ENCODE measurements around the gene FBXL20. TPM values are rescaled to one million over a fixed set of nuclear protein-coding genes. Genes with fewer than 3 reads are reported as not detected.

FBXL20 gene
- total RNA-seq, 1 experiment from 2014 or later, result 5.7 TPM

- H3K27me3 ChIP-seq (ENCODE audit: control insufficient read depth, insufficient read depth, low read length), result peaks cover 20% of the 10 kb centered on the region; the same call in 1 of the 2 replicates
- peaks cover 4% of the 10 kb centered on the region for H3K36me3 ChIP-seq (replicated peaks; ENCODE audit: control insufficient read depth, insufficient read depth, low read length)
- DNase-seq, result peak; percentile 86
- H3K4me3 ChIP-seq (ENCODE audit: insufficient read depth, low read depth, low read length), result peak overlapping the region; percentile 58
Observed at GRCh38 chr17:39209317-39210092, 191.9 kb downstream of the FBXL20 start.

GRCh38 chr17:39208893-39209292, 192.5 kb downstream of the FBXL20 start:
- DNase-seq, result peak; percentile 65
- peaks cover 16% of the 10 kb centered on the region; the same call in 1 of the 2 replicates for H3K27me3 ChIP-seq (ENCODE audit: control insufficient read depth, insufficient read depth, low read length)
- H3K4me3 ChIP-seq (ENCODE audit: insufficient read depth, low read depth, low read length), result no peak overlapping the region
- peaks cover 8% of the 10 kb centered on the region for H3K36me3 ChIP-seq (replicated peaks; ENCODE audit: control insufficient read depth, insufficient read depth, low read length)

GRCh38 chr17:39208136-39208535, 193.3 kb downstream of the FBXL20 start:
- no peak overlapping the region for H3K4me3 ChIP-seq (ENCODE audit: insufficient read depth, low read depth, low read length)
- H3K27me3 ChIP-seq (ENCODE audit: control insufficient read depth, insufficient read depth, low read length), result peaks cover 16% of the 10 kb centered on the region; the same call in 1 of the 2 replicates
- H3K36me3 ChIP-seq (replicated peaks; ENCODE audit: control insufficient read depth, insufficient read depth, low read length), result peaks cover 14% of the 10 kb centered on the region
- DNase-seq, result no peak

GRCh38 chr17:39205112-39205526, 196.3 kb downstream of the FBXL20 start:
- H3K36me3 ChIP-seq (replicated peaks; ENCODE audit: control insufficient read depth, insufficient read depth, low read length), result peaks cover 37% of the 10 kb centered on the region
- no peak for DNase-seq
- peaks cover 11% of the 10 kb centered on the region; the same call in 1 of the 2 replicates for H3K27me3 ChIP-seq (ENCODE audit: control insufficient read depth, insufficient read depth, low read length)
- no peak overlapping the region for H3K4me3 ChIP-seq (ENCODE audit: insufficient read depth, low read depth, low read length)

GRCh38 chr17:39204245-39204644, 197.2 kb downstream of the FBXL20 start:
- no peak overlapping the region for H3K4me3 ChIP-seq (ENCODE audit: insufficient read depth, low read depth, low read length)
- DNase-seq, result no peak
- H3K36me3 ChIP-seq (replicated peaks; ENCODE audit: control insufficient read depth, insufficient read depth, low read length), result peaks cover 37% of the 10 kb centered on the region
- peaks cover 2% of the 10 kb centered on the region; the same call in 1 of the 2 replicates for H3K27me3 ChIP-seq (ENCODE audit: control insufficient read depth, insufficient read depth, low read length)

Other genes with a start within 250 kb of the FBXL20 start
- 0.18 and 0.38 TPM in 2 replicates for gene PLXDC1, start 250.0 kb downstream of the FBXL20 start, total RNA-seq (2014; rRNA removed; shearing (Covaris generic))
- not detected in 2 replicates for gene ARL5C, start 235.5 kb downstream of the FBXL20 start, total RNA-seq (2014; rRNA removed; shearing (Covaris generic))
- 3.8 and 9.1 TPM in 2 replicates for gene CACNB1, start 204.0 kb downstream of the FBXL20 start, total RNA-seq (2014; rRNA removed; shearing (Covaris generic))
- gene RPL19, start 201.3 kb downstream of the FBXL20 start, total RNA-seq (2014; rRNA removed; shearing (Covaris generic)), result 2,113 and 2,304 TPM in 2 replicates
- gene STAC2, start 175.7 kb downstream of the FBXL20 start, total RNA-seq (2014; rRNA removed; shearing (Covaris generic)), result 0.15 and 0.59 TPM in 2 replicates
- gene MED1, start 49.6 kb upstream of the FBXL20 start, total RNA-seq (2014; rRNA removed; shearing (Covaris generic)), result 24.3 and 27.3 TPM in 2 replicates
- 31.1 and 34.3 TPM in 2 replicates for gene CDK12, start 59.9 kb upstream of the FBXL20 start, total RNA-seq (2014; rRNA removed; shearing (Covaris generic))
- not detected in 2 replicates for gene NEUROD2, start 206.3 kb upstream of the FBXL20 start, total RNA-seq (2014; rRNA removed; shearing (Covaris generic))
- gene PPP1R1B, start 225.3 kb upstream of the FBXL20 start, total RNA-seq (2014; rRNA removed; shearing (Covaris generic)), result 8.3 and 11.8 TPM in 2 replicates
- 55.6 and 66.3 TPM in 2 replicates for gene STARD3, start 235.5 kb upstream of the FBXL20 start, total RNA-seq (2014; rRNA removed; shearing (Covaris generic))